K562 treated with DMSO at 1 percent for 12 hours (cell line): ENCODE measurements around the gene FGD1. TPM values are rescaled to one million over a fixed set of nuclear protein-coding genes. Genes with fewer than 3 reads are reported as not detected.

ENCODE experiments used
- total RNA-seq: library from RNA; unstranded; fragments of 300-600 nt; gene quantifications from 2 replicates; pipeline ENCODE4 v1.2.3, GENCODE V29; 2022; ENCODE audit not compliant: insufficient read depth

FGD1 gene
- 0.24 and 1.4 TPM in 2 replicates for total RNA-seq

GRCh38 chrX:54495814-54496516 is at the start of gene FGD1:
Gene FGD1, minus strand, starts transcription at chrX:54496234. Its CDS starts 802 bp downstream, at chrX:54495432.

DNA sequence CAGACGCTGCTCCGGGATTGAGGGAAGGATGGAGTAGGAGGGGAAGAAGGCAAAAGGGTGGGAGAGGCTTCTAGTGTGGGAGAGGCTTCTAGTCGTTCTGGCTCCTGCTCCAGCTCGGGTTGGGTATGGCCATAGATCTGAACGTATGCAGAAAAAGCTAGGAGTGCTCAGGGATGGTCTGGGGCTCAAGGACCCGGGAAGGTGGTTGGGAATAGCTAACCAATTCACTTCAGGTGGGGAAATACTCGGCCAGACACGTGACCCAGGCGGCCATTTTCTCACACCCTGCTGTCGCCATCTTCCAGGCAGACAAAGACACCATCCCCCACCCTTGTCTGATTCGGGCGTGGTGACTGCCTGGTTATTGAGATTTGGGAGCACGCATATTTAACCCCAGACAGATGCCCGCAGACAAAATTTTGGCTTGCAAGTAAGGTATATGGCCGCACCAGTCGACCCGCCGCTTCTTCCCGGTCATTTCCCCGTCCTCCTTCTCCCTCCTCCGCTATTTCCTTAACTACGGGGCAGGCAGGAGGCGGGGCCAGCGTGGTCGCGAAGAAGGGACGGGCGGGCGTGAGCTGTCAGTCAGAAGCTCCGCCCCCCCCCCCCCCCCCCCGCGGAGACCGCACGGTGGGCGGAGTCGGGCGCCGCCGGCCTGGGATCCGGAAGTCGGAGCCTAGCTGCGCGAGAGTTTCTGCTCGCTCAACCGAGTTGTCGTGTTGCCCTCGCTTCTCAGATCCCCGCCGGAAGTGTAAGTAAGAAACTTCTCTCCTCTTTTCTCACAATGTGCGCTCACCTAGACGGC is 33.7 kb upstream of the FGD1 start, which contains the start of gene GNL3L:
TSS of gene GNL3L (plus strand) at position 668 of the 805 bp plus-strand sequence. CDS start 2,348 bp downstream, outside the sequence.

GRCh38 chrX:54439960-54440871 is 55.8 kb downstream of the FGD1 start, which contains the start of gene TSR2:
Gene TSR2, plus strand, starts transcription at chrX:54440404. Its CDS starts 18 bp downstream, at chrX:54440422.

Other genes starting within 250 kb of the FGD1 start
- gene WNK3, start 138.2 kb downstream of the FGD1 start, total RNA-seq, result 0.12 TPM in 1 of 2 replicates, not detected in the other
- 24.3 and 31.0 TPM in 2 replicates for gene TSR2, start 55.8 kb downstream of the FGD1 start, total RNA-seq
- 7.3 and 14.6 TPM in 2 replicates for gene GNL3L, start 34.0 kb upstream of the FGD1 start, total RNA-seq